Caco-2 (cell line): ENCODE data around the gene BCAS3. TPM values are rescaled to one million over a fixed set of nuclear protein-coding genes. Genes with fewer than 3 reads are reported as not detected.

Experiments used
- BruUV-seq: library from RNA; stranded (reverse); fragments of 400-500 nt; replicated peaks from 2 replicates; lab custom pipeline; 2021; lab: Mats Ljungman, UMichigan
- CTCF ChIA-PET: fragments of 300-600 bp; sonication (Branson Sonifier 250); formaldehyde crosslinking; loops from one replicate; lab custom pipeline; 2022; ENCODE audit warnings: antibody characterized with exemption; lab: Charles Lee
- POLR2A ChIA-PET: fragments of 300-600 bp; sonication (Branson Sonifier 250); formaldehyde crosslinking; loops from one replicate; lab custom pipeline; 2022; ENCODE audit warnings: antibody characterized with exemption; lab: Charles Lee
- DNase-seq, 2 experiments: peaks; one replicate each; pipeline versions ENCODE4 v3.0.0 to v3.0.0-alpha.2; 2020 to 2022
- H3K27me3 ChIP-seq: replicated peaks from 2 replicates; pipeline ENCODE4 v1.6.0; 2011; ENCODE audit warnings: low read length; ENCODE audit not compliant: control insufficient read depth, insufficient read depth
- H3K36me3 ChIP-seq: 2 replicates; pipeline ENCODE4 v1.5.1; 2011; ENCODE audit warnings: low read length; ENCODE audit not compliant: control insufficient read depth, insufficient read depth
- H3K4me1 ChIP-seq: fragments of 250-450 bp; sonication (Bioruptor Pico); 2 replicates; pipeline ENCODE4 v1.5.1; 2020; ENCODE audit warnings: mild to moderate bottlenecking
- H3K4me3 ChIP-seq: 2 replicates; pipeline ENCODE4 v1.5.1; 2011; ENCODE audit warnings: low read depth, mild to moderate bottlenecking, control low read depth, low read length
- H3K9me3 ChIP-seq: fragments of 250-450 bp; sonication (Bioruptor Pico); 2 replicates; pipeline ENCODE4 v1.5.1; 2020; ENCODE audit warnings: mild to moderate bottlenecking, moderate library complexity
- H3K27ac Mint-ChIP-seq: one replicate; pipeline ENCODE4 v1.8.0; 2022; ENCODE audit warnings: mixed read lengths; ENCODE audit not compliant: unreplicated experiment
- H3K27me3 Mint-ChIP-seq: one replicate; pipeline ENCODE4 v1.8.0; 2022; ENCODE audit warnings: mixed read lengths; ENCODE audit not compliant: insufficient read depth, unreplicated experiment
- H3K36me3 Mint-ChIP-seq: one replicate; pipeline ENCODE4 v1.8.0; 2022; ENCODE audit warnings: mild to moderate bottlenecking, mixed read lengths; ENCODE audit not compliant: insufficient read depth, unreplicated experiment
- H3K4me1 Mint-ChIP-seq: one replicate; pipeline ENCODE4 v1.8.0; 2022; ENCODE audit warnings: low read depth, mixed read lengths; ENCODE audit not compliant: unreplicated experiment
- H3K4me3 Mint-ChIP-seq: one replicate; pipeline ENCODE4 v1.8.0; 2022; ENCODE audit warnings: mild to moderate bottlenecking, moderate library complexity, mixed read lengths; ENCODE audit not compliant: unreplicated experiment
- H3K9me3 Mint-ChIP-seq: one replicate; pipeline ENCODE4 v1.8.0; 2022; ENCODE audit warnings: mixed read lengths; ENCODE audit not compliant: unreplicated experiment
- CTCF ChIP-seq, 2 experiments: fragments of 200-600 bp in 1 of 2; IDR thresholded peaks; 1 replicate in 1 of 2; 2 replicates in 1 of 2; pipeline versions ENCODE4 v1.5.1 to v1.8.0; 2011 to 2022; ENCODE audit warnings: antibody characterized with exemption in 1 of 2, control low read depth in 1 of 2, inconsistent platforms in 1 of 2, low read depth in 1 of 2, low read length in 1 of 2, mild to moderate bottlenecking in 1 of 2, moderate library complexity in 1 of 2; ENCODE audit not compliant: insufficient read depth in 1 of 2, severe bottlenecking in 1 of 2, unreplicated experiment in 1 of 2
- intact Hi-C: fragments of 100-400 bp; cut with micrococcal nuclease; formaldehyde crosslinking; loops from one replicate; pipeline ENCODE4 v1.10.0; 2022; ENCODE audit not compliant: unreplicated experiment
- total RNA-seq: library from RNA; stranded (reverse); gene quantifications from 2 replicates; pipeline ENCODE4 v1.2.3, GENCODE V29; 2022

The BCAS3 gene
- total RNA-seq, 1 experiment from 2014 or later = 44.1 TPM

GRCh38 chr17:61018938-61019337, 341.3 kb downstream of the BCAS3 start:
- no peaks in the 10 kb centered on the region for H3K9me3 Mint-ChIP-seq
- no peak for DNase-seq
- ChIA-PET CTCF (no interaction called here), POLR2A (no interaction called here)
- Histone ChIP-seq H3K4me1 (no peaks in the 10 kb centered on the region), H3K9me3 (no peaks in the 10 kb centered on the region), H3K36me3 (no peaks in the 10 kb centered on the region), H3K4me3 (no peak overlapping the region), H3K27me3 (no peaks in the 10 kb centered on the region)
- BruUV-seq = no TSS peak
- H3K4me1 Mint-ChIP-seq = peaks cover 7% of the 10 kb centered on the region
- no peak overlapping the region for H3K4me3 Mint-ChIP-seq
- intact Hi-C loops = no loop called here
- no peak for TF ChIP-seq CTCF (IDR thresholded peaks at IDR 0.05; ENCODE audit: insufficient read depth in 1 of 2, low read depth in 1 of 2, low read length in 1 of 2, severe bottlenecking in 1 of 2, unreplicated experiment in 1 of 2)
- no peak overlapping the region for H3K27ac Mint-ChIP-seq
- H3K36me3 Mint-ChIP-seq = peaks cover 6% of the 10 kb centered on the region
- no peaks in the 10 kb centered on the region for H3K27me3 Mint-ChIP-seq

- TF ChIP-seq CTCF (IDR thresholded peaks at IDR 0.05; ENCODE audit: insufficient read depth in 1 of 2, low read depth in 1 of 2, low read length in 1 of 2, severe bottlenecking in 1 of 2, unreplicated experiment in 1 of 2) = no peak
- Mint-ChIP-seq H3K27ac (no peak overlapping the region), H3K4me1 (no peaks in the 10 kb centered on the region), H3K27me3 (no peaks in the 10 kb centered on the region), H3K36me3 (no peaks in the 10 kb centered on the region), H3K4me3 (no peak overlapping the region), H3K9me3 (no peaks in the 10 kb centered on the region)
- Histone ChIP-seq H3K9me3 (no peaks in the 10 kb centered on the region), H3K4me3 (no peak overlapping the region), H3K27me3 (no peaks in the 10 kb centered on the region), H3K4me1 (no peaks in the 10 kb centered on the region), H3K36me3 (no peaks in the 10 kb centered on the region)
- CTCF ChIA-PET = no interaction called here
- BruUV-seq = no TSS peak
- DNase-seq = no peak
- intact Hi-C loops = no loop called here
- POLR2A ChIA-PET = no interaction called here
Measured at GRCh38 chr17:61023996-61024395, 346.3 kb downstream of the BCAS3 start.

GRCh38 chr17:61026818-61027217, 349.2 kb downstream of the BCAS3 start:
- H3K9me3 Mint-ChIP-seq = no peaks in the 10 kb centered on the region
- H3K4me1 ChIP-seq = no peaks in the 10 kb centered on the region
- no peak overlapping the region for H3K4me3 Mint-ChIP-seq
- no peaks in the 10 kb centered on the region for H3K27me3 Mint-ChIP-seq
- ChIA-PET CTCF (no interaction called here), POLR2A (no interaction called here)
- H3K27me3 ChIP-seq = no peaks in the 10 kb centered on the region
- BruUV-seq = no TSS peak
- no peak overlapping the region for H3K4me3 ChIP-seq
- no peaks in the 10 kb centered on the region for H3K36me3 ChIP-seq
- intact Hi-C loops = no loop called here
- TF ChIP-seq CTCF (IDR thresholded peaks at IDR 0.05; ENCODE audit: insufficient read depth in 1 of 2, low read depth in 1 of 2, low read length in 1 of 2, severe bottlenecking in 1 of 2, unreplicated experiment in 1 of 2) = no peak
- no peak for DNase-seq
- H3K27ac Mint-ChIP-seq = no peak overlapping the region
- H3K36me3 Mint-ChIP-seq = no peaks in the 10 kb centered on the region
- no peaks in the 10 kb centered on the region for H3K9me3 ChIP-seq
- no peaks in the 10 kb centered on the region for H3K4me1 Mint-ChIP-seq
